ENCODE results near the gene CLRN2.
"Not testable (repeated sequence)": the region's sequence is repeated elsewhere in the genome, so short reads cannot be mapped to it uniquely, and the experiment has no call there.

CLRN2 gene

GRCh38 chr4:17574206-17574605, 59.2 kb downstream of the CLRN2 start:
- Histone ChIP-seq H3K9me3 (ENCODE audit: insufficient read depth, low read depth, low read length) (no peaks in the 10 kb centered on the region), H3K27ac (ENCODE audit: low read length) (no peak overlapping the region), H3K9ac (ENCODE audit: low read depth, low read length) (no peak overlapping the region), H3K4me3 (ENCODE audit: low read length) (no peak overlapping the region), H3K27me3 (ENCODE audit: insufficient read depth, low read length) (peaks cover 7% of the 10 kb centered on the region; the same call in 1 of the 2 replicates), H3K4me1 (ENCODE audit: insufficient read depth, low read length) (peaks cover 8% of the 10 kb centered on the region; the same call in 1 of the 2 replicates), H3K36me3 (ENCODE audit: insufficient read depth, low read depth, low read length) (no peaks in the 10 kb centered on the region)

GRCh38 chr4:17575177-17575576, 60.2 kb downstream of the CLRN2 start:
- not testable (repeated sequence) for H3K27me3 ChIP-seq (ENCODE audit: insufficient read depth, low read length); H3K4me1 ChIP-seq (ENCODE audit: insufficient read depth, low read length); H3K36me3 ChIP-seq (ENCODE audit: insufficient read depth, low read depth, low read length); H3K4me3 ChIP-seq (ENCODE audit: low read length); H3K27ac ChIP-seq (ENCODE audit: low read length); H3K9ac ChIP-seq (ENCODE audit: low read depth, low read length); H3K9me3 ChIP-seq (ENCODE audit: insufficient read depth, low read depth, low read length)
